ENCODE results near the gene SPR.

SPR gene

GRCh38 chr2:72859831-72860262 is 27.4 kb upstream of the SPR start:
- H3K27me3 ChIP-seq (replicated peaks; ENCODE audit: control insufficient read depth, insufficient read depth, low read length, poor library complexity, severe bottlenecking) = peaks cover 6% of the 10 kb centered on the region
- H3K36me3 ChIP-seq (ENCODE audit: control insufficient read depth, insufficient read depth, low read length) = no peaks in the 10 kb centered on the region
- no peaks in the 10 kb centered on the region for H3K9me3 ChIP-seq (ENCODE audit: control insufficient read depth, low read length)
- peak; percentile 9 to 45 (median 28) for DNase-seq
- H3K4me3 ChIP-seq (ENCODE audit: insufficient read depth, low read depth, low read length, poor library complexity, severe bottlenecking) = no peak overlapping the region
- no peak overlapping the region for H3K27ac ChIP-seq (ENCODE audit: insufficient read depth, low read length, poor library complexity, severe bottlenecking)
- H3K4me1 ChIP-seq (ENCODE audit: control insufficient read depth, insufficient read depth, low read length, poor library complexity, severe bottlenecking) = peaks cover 7% of the 10 kb centered on the region

- Histone ChIP-seq H3K9me3 (ENCODE audit: control insufficient read depth, low read length) (no peaks in the 10 kb centered on the region), H3K27ac (ENCODE audit: insufficient read depth, low read length, poor library complexity, severe bottlenecking) (no peak overlapping the region), H3K4me3 (ENCODE audit: insufficient read depth, low read depth, low read length, poor library complexity, severe bottlenecking) (no peak overlapping the region), H3K4me1 (ENCODE audit: control insufficient read depth, insufficient read depth, low read length, poor library complexity, severe bottlenecking) (peaks cover 7% of the 10 kb centered on the region), H3K36me3 (ENCODE audit: control insufficient read depth, insufficient read depth, low read length) (no peaks in the 10 kb centered on the region), H3K27me3 (replicated peaks; ENCODE audit: control insufficient read depth, insufficient read depth, low read length, poor library complexity, severe bottlenecking) (no peaks in the 10 kb centered on the region)
- peak; percentile 67 to 77 (median 68) for DNase-seq
Measured at GRCh38 chr2:72862239-72862988, 24.8 kb upstream of the SPR start.

DNA sequence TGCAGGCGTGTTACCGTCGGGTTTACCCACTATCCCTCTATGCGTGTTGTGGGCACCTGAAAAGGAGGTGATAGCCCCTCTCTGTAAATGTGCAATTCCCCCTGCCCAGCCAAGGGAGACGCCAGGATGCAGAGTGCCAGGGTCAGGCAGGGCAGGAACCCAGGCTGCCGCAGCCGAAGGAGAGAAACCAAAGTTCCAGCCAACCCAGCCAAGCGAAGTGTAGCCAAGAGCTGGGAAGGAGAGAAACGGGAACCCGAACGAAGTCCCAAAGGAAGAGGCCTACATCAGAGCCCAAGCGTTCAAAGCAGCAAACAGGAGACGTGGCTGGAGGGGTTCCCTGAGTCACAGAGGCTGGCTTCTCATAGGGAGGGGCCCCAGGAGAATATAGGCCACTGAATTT is 24.2 kb upstream of the SPR start:
- Histone ChIP-seq H3K4me3 (ENCODE audit: insufficient read depth, low read depth, low read length, poor library complexity, severe bottlenecking) (no peak overlapping the region), H3K27me3 (replicated peaks; ENCODE audit: control insufficient read depth, insufficient read depth, low read length, poor library complexity, severe bottlenecking) (no peaks in the 10 kb centered on the region), H3K27ac (ENCODE audit: insufficient read depth, low read length, poor library complexity, severe bottlenecking) (no peak overlapping the region), H3K9me3 (ENCODE audit: control insufficient read depth, low read length) (no peaks in the 10 kb centered on the region), H3K36me3 (ENCODE audit: control insufficient read depth, insufficient read depth, low read length) (no peaks in the 10 kb centered on the region), H3K4me1 (ENCODE audit: control insufficient read depth, insufficient read depth, low read length, poor library complexity, severe bottlenecking) (peaks cover 7% of the 10 kb centered on the region)
- DNase-seq = no peak

DNA sequence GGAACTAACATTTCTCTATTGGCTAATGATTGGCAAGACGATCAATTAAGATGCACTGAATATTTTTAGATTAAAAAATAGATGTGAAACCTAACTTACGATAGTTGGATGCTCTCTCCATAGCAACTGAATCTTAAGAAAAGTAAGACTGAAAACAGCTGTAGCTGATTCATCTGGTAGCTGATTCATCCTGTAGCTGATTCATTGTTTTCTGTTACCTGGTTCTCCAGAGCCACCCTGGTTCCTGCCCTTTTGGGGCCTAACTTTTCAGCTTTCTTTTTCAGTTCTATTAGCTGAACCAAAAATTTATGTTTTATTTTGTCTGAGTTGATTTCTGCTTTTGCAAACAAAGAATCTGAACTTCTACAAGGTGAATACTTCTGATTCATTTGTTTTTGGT is 22.7 kb upstream of the SPR start:
- H3K4me1 ChIP-seq (ENCODE audit: control insufficient read depth, insufficient read depth, low read length, poor library complexity, severe bottlenecking) = peaks cover 7% of the 10 kb centered on the region
- no peak overlapping the region for H3K27ac ChIP-seq (ENCODE audit: insufficient read depth, low read length, poor library complexity, severe bottlenecking)
- no peak for DNase-seq
- no peak overlapping the region for H3K4me3 ChIP-seq (ENCODE audit: insufficient read depth, low read depth, low read length, poor library complexity, severe bottlenecking)
- H3K9me3 ChIP-seq (ENCODE audit: control insufficient read depth, low read length) = no peaks in the 10 kb centered on the region
- no peaks in the 10 kb centered on the region for H3K27me3 ChIP-seq (replicated peaks; ENCODE audit: control insufficient read depth, insufficient read depth, low read length, poor library complexity, severe bottlenecking)
- H3K36me3 ChIP-seq (ENCODE audit: control insufficient read depth, insufficient read depth, low read length) = no peaks in the 10 kb centered on the region

DNA sequence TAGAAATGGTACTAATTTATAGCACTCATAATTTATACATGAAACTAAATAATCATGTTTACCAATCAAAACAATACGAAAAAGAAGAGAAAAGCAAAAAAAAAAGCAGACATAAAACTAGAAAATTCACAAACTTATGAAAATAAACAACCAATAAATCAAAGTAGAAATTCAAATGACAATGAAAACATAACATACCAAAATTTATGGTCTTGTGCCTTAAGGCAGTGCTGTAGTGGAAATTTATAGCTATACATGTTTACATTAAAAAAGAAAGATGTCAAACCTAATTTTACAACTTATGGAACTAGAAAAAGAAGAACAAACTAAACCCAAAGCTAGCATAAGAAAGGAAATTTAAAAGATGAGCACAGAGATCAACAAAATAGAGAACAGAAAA is 16.1 kb upstream of the SPR start:
- Histone ChIP-seq H3K4me3 (ENCODE audit: insufficient read depth, low read depth, low read length, poor library complexity, severe bottlenecking) (no peak overlapping the region), H3K27ac (ENCODE audit: insufficient read depth, low read length, poor library complexity, severe bottlenecking) (no peak overlapping the region), H3K27me3 (replicated peaks; ENCODE audit: control insufficient read depth, insufficient read depth, low read length, poor library complexity, severe bottlenecking) (no peaks in the 10 kb centered on the region), H3K4me1 (ENCODE audit: control insufficient read depth, insufficient read depth, low read length, poor library complexity, severe bottlenecking) (no peaks in the 10 kb centered on the region), H3K9me3 (ENCODE audit: control insufficient read depth, low read length) (no peaks in the 10 kb centered on the region), H3K36me3 (ENCODE audit: control insufficient read depth, insufficient read depth, low read length) (no peaks in the 10 kb centered on the region)
- DNase-seq = no peak

GRCh38 chr2:72871880-72872279 is 15.3 kb upstream of the SPR start:
- Histone ChIP-seq H3K4me3 (ENCODE audit: insufficient read depth, low read depth, low read length, poor library complexity, severe bottlenecking) (no peak overlapping the region), H3K36me3 (ENCODE audit: control insufficient read depth, insufficient read depth, low read length) (no peaks in the 10 kb centered on the region), H3K9me3 (ENCODE audit: control insufficient read depth, low read length) (no peaks in the 10 kb centered on the region), H3K4me1 (ENCODE audit: control insufficient read depth, insufficient read depth, low read length, poor library complexity, severe bottlenecking) (no peaks in the 10 kb centered on the region), H3K27me3 (replicated peaks; ENCODE audit: control insufficient read depth, insufficient read depth, low read length, poor library complexity, severe bottlenecking) (no peaks in the 10 kb centered on the region), H3K27ac (ENCODE audit: insufficient read depth, low read length, poor library complexity, severe bottlenecking) (no peak overlapping the region)
- DNase-seq = no peak

DNA sequence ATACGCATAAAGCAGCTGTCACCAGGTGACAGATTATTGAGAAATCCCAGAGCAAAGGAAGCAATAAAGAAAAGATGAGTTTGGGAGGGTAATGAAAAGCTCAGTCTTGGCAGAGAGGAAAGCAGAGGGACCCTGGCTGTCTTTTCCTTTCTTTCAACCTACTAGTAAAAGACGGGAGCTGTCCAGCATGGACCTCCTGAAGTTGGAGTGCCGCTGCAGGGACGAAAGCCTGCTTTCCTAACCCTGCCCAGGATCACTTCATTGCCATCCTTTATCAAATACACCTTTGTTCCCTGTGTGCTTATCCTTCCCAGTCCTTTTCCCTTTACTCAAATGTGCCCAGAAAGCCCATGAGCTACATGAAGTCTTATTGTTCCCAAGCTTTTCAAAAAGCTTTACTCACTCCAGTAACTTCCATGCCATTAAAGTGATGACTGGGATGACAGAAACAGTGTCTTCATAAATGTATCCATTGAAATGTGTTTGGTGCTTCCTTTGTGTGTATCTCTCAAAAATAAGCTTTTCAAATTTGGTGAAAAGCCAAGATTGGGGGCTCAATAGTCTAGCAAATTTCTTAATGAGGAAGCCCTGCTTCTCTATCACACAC is 3.7 kb upstream of the SPR start:
- H3K4me1 ChIP-seq (ENCODE audit: control insufficient read depth, insufficient read depth, low read length, poor library complexity, severe bottlenecking) = peaks cover 9% of the 10 kb centered on the region
- no peak overlapping the region for H3K27ac ChIP-seq (ENCODE audit: insufficient read depth, low read length, poor library complexity, severe bottlenecking)
- no peak for DNase-seq
- H3K36me3 ChIP-seq (ENCODE audit: control insufficient read depth, insufficient read depth, low read length) = no peaks in the 10 kb centered on the region
- H3K4me3 ChIP-seq (ENCODE audit: insufficient read depth, low read depth, low read length, poor library complexity, severe bottlenecking) = no peak overlapping the region
- peaks cover 13% of the 10 kb centered on the region for H3K27me3 ChIP-seq (replicated peaks; ENCODE audit: control insufficient read depth, insufficient read depth, low read length, poor library complexity, severe bottlenecking)
- H3K9me3 ChIP-seq (ENCODE audit: control insufficient read depth, low read length) = no peaks in the 10 kb centered on the region

DNA sequence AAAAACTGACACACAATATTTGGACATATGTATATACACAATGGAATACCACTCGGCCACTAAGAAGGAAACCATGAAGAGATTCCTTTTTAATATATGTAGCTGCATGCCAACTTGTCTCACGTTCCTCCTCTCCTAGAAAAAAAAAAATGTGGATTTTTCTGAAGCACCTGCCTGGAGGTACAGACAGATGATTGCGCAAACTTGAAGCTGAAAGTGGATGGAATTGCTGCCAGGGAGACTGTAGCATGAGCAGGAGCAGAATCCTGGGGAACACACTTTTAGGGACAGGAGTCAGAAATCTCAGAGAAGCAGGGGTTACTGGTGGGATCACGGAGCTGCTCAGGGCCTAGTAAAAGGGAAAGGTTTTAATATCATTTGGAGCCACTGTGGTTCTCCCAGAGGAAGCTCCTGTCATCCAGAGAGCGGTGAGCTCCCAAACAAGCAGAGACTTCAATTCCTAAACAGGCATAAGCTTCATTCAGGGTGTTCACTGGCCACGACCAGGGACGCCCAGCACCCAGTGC is 640 bp upstream of the SPR start:
- H3K36me3 ChIP-seq (ENCODE audit: control insufficient read depth, insufficient read depth, low read length) = no peaks in the 10 kb centered on the region
- peaks cover 7% of the 10 kb centered on the region for H3K27me3 ChIP-seq (replicated peaks; ENCODE audit: control insufficient read depth, insufficient read depth, low read length, poor library complexity, severe bottlenecking)
- H3K27ac ChIP-seq (ENCODE audit: insufficient read depth, low read length, poor library complexity, severe bottlenecking) = no peak overlapping the region
- H3K4me1 ChIP-seq (ENCODE audit: control insufficient read depth, insufficient read depth, low read length, poor library complexity, severe bottlenecking) = peaks cover 9% of the 10 kb centered on the region
- no peaks in the 10 kb centered on the region for H3K9me3 ChIP-seq (ENCODE audit: control insufficient read depth, low read length)
- DNase-seq = no peak
- peak overlapping the region; percentile 61 for H3K4me3 ChIP-seq (ENCODE audit: insufficient read depth, low read depth, low read length, poor library complexity, severe bottlenecking)

DNA sequence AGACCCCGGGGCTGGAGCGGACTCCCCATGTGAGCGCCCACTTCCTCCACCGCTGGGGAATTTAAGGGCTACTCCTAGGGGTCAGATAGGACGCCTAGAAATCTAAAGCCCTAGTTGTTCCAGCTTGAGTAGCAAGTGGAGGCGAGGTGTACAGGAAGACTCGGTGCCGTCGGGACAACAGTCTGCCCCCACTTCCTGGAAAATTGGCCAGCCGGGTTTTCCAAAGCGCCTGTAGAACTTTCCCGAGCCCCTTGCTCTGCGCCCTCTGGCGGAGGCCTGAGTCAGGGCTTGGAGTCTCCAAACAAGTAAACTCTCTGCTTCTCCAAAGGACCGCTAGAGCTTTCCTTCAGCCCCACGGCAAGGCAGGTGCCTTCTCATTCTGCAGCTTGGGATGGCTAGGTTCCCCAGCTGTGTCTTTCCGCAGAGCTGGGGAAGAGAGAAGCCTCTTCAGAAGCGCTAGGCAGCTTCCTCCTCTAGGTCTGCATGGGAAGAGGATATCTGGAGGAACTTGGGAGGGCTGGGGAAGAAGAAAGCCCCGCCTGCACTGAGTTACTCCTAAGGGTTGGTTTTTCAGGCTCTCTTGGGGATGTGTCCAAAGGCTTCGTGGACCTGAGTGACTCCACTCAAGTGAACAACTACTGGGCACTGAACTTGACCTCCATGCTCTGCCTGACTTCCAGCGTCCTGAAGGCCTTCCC is 681 bp downstream of the SPR start:
- Histone ChIP-seq H3K4me3 (ENCODE audit: insufficient read depth, low read depth, low read length, poor library complexity, severe bottlenecking) (peak overlapping the region; percentile 61), H3K4me1 (ENCODE audit: control insufficient read depth, insufficient read depth, low read length, poor library complexity, severe bottlenecking) (peaks cover 9% of the 10 kb centered on the region), H3K27me3 (replicated peaks; ENCODE audit: control insufficient read depth, insufficient read depth, low read length, poor library complexity, severe bottlenecking) (peaks cover 7% of the 10 kb centered on the region), H3K36me3 (ENCODE audit: control insufficient read depth, insufficient read depth, low read length) (no peaks in the 10 kb centered on the region), H3K27ac (ENCODE audit: insufficient read depth, low read length, poor library complexity, severe bottlenecking) (no peak overlapping the region), H3K9me3 (ENCODE audit: control insufficient read depth, low read length) (no peaks in the 10 kb centered on the region)
- peak in 1 of 3 donors; percentile 12 for DNase-seq

Data from effector memory CD4-positive, alpha-beta T cell (primary cell).